HepG2 (cell line): ENCODE results near the gene RPS5. TPM values are rescaled to one million over a fixed set of nuclear protein-coding genes. Genes with fewer than 3 reads are reported as not detected.
A peak's percentile ranks its signal among the peaks of the same experiment; 100 is the strongest.

Source experiments
- CCAR2 ChIP-seq: fragments of 200-400 bp; formaldehyde crosslinking; optimal IDR thresholded peaks from 2 replicates; pipeline ENCODE3; 2018; ENCODE audit warnings: low read depth, mild to moderate bottlenecking, low read length, moderate library complexity
- CREB1 ChIP-seq, 2 experiments: fragments of 450-650 bp in 1 of 2; IDR thresholded peaks; 2 replicates each; pipeline ENCODE4 v1.6.1; 2016 to 2017; ENCODE audit warnings: control low read depth in 1 of 2, mild to moderate bottlenecking in 1 of 2, missing compliant biosample characterization in 1 of 2, missing genetic modification characterization in 1 of 2
- FOXP1 ChIP-seq, 2 experiments: fragments of 450-650 bp in 1 of 2; IDR thresholded peaks; 2 replicates each; pipeline ENCODE4 v1.6.1; 2017 to 2018; ENCODE audit warnings: antibody characterized with exemption in 1 of 2
- HNRNPLL ChIP-seq: fragments of 200-400 bp; formaldehyde crosslinking; IDR thresholded peaks from 2 replicates; pipeline ENCODE4 v1.6.1; 2017; ENCODE audit warnings: mild to moderate bottlenecking, low read depth, low read length; ENCODE audit not compliant: poor library complexity, severe bottlenecking
- MAFG ChIP-seq: sonication (generic); formaldehyde crosslinking; IDR thresholded peaks from 2 replicates; pipeline ENCODE4 v1.5.1; 2020; ENCODE audit warnings: mild to moderate bottlenecking, missing genetic modification reagents
- MIER3 ChIP-seq: IDR thresholded peaks from 2 replicates; pipeline ENCODE4 v1.6.1; 2016; ENCODE audit warnings: missing compliant biosample characterization, borderline replicate concordance
- NBN ChIP-seq: fragments of 450-650 bp; conservative IDR thresholded peaks from 2 replicates; pipeline ENCODE4 v1.6.1; 2017
- POLR2G ChIP-seq: fragments of 200-400 bp; formaldehyde crosslinking; IDR thresholded peaks from 2 replicates; pipeline ENCODE4 v1.6.1; 2018; ENCODE audit warnings: mild to moderate bottlenecking, low read depth, low read length, moderate library complexity
- RAD21 ChIP-seq: fragments of 450-650 bp; formaldehyde crosslinking; IDR thresholded peaks from 2 replicates; pipeline ENCODE4 v1.5.0; 2020; ENCODE audit warnings: mild to moderate bottlenecking
- RFX1 ChIP-seq: fragments of 450-650 bp; IDR thresholded peaks from 2 replicates; pipeline ENCODE4 v1.6.1; 2017
- SP4 ChIP-seq: sonication (generic); formaldehyde crosslinking; IDR thresholded peaks from 2 replicates; pipeline ENCODE4 v1.8.1; 2023; ENCODE audit warnings: mild to moderate bottlenecking, missing genetic modification reagents
- TGIF2 ChIP-seq: IDR thresholded peaks from 2 replicates; pipeline ENCODE4 v1.6.1; 2016; ENCODE audit warnings: control low read depth, missing compliant biosample characterization
- ZC3H4 ChIP-seq: sonication (generic); formaldehyde crosslinking; IDR thresholded peaks from 2 replicates; pipeline ENCODE4 v1.4.0; 2020; ENCODE audit warnings: missing genetic modification reagents, borderline replicate concordance
- ZNF30 ChIP-seq: sonication (generic); formaldehyde crosslinking; IDR thresholded peaks from 2 replicates; pipeline ENCODE4 v1.5.0; 2020; ENCODE audit warnings: mild to moderate bottlenecking, missing genetic modification reagents
- ZNF33B ChIP-seq: sonication (generic); formaldehyde crosslinking; IDR thresholded peaks from 2 replicates; pipeline ENCODE4 v1.5.1; 2020; ENCODE audit warnings: mild to moderate bottlenecking, missing genetic modification reagents
- ZNF790 ChIP-seq: sonication (generic); formaldehyde crosslinking; IDR thresholded peaks from 2 replicates; pipeline ENCODE4 v1.8.0; 2022; ENCODE audit warnings: missing genetic modification reagents, mild to moderate bottlenecking, borderline replicate concordance
- polyA plus RNA-seq, 8 experiments: library from polyadenylated mRNA; depleted of rRNA in 3 of 8; stranded (reverse) in 7 of 8; unstranded in 1 of 8; fragments of >200 nt; fragmentation: Illumina TruSeq in 4 of 8; extraction: Trizol in 4 of 8; gene quantifications; 2 replicates each; pipeline versions ENCODE4 v1.2.1 to v1.2.3, GENCODE V29; 2011 to 2016; ENCODE audit warnings: low read depth in 4 of 8, missing spikeins in 1 of 8, mixed read lengths in 1 of 8; ENCODE audit not compliant: insufficient read depth in 1 of 8
- total RNA-seq, 5 experiments: library from RNA; depleted of rRNA; stranded (reverse); fragments of >200 nt; fragmentation: Illumina TruSeq; extraction: Trizol; gene quantifications; 2 replicates each; pipeline ENCODE4 v1.2.3, GENCODE V29; 2016; ENCODE audit warnings: low read depth in 1 of 5
- TF ChIP-seq, protein P1 (sequence below): sonication (generic); formaldehyde crosslinking; IDR thresholded peaks from 2 replicates; pipeline ENCODE4 v1.5.1; 2020; ENCODE audit warnings: mild to moderate bottlenecking, missing genetic modification reagents, borderline replicate concordance
- TF ChIP-seq, protein P2 (sequence below): sonication (generic); formaldehyde crosslinking; IDR thresholded peaks from 2 replicates; pipeline ENCODE4 v1.5.0; 2020; ENCODE audit warnings: missing genetic modification reagents, mild to moderate bottlenecking, borderline replicate concordance
- TF ChIP-seq, protein P3 (sequence below): sonication (generic); formaldehyde crosslinking; conservative IDR thresholded peaks from 2 replicates; pipeline ENCODE4 v1.4.0; 2020; ENCODE audit warnings: missing genetic modification reagents
- TF ChIP-seq, protein P4 (sequence below): sonication (generic); formaldehyde crosslinking; IDR thresholded peaks from 2 replicates; pipeline ENCODE4 v1.8.1; 2023; ENCODE audit warnings: missing genetic modification reagents, inconsistent platforms, borderline replicate concordance

The RPS5 gene
- total and polyA plus RNA-seq, 2 of the 13 experiments (the other 11 are each of a cell fraction or from before 2014, with no cell fraction given), result 1,544 to 4,408 TPM

DNA sequence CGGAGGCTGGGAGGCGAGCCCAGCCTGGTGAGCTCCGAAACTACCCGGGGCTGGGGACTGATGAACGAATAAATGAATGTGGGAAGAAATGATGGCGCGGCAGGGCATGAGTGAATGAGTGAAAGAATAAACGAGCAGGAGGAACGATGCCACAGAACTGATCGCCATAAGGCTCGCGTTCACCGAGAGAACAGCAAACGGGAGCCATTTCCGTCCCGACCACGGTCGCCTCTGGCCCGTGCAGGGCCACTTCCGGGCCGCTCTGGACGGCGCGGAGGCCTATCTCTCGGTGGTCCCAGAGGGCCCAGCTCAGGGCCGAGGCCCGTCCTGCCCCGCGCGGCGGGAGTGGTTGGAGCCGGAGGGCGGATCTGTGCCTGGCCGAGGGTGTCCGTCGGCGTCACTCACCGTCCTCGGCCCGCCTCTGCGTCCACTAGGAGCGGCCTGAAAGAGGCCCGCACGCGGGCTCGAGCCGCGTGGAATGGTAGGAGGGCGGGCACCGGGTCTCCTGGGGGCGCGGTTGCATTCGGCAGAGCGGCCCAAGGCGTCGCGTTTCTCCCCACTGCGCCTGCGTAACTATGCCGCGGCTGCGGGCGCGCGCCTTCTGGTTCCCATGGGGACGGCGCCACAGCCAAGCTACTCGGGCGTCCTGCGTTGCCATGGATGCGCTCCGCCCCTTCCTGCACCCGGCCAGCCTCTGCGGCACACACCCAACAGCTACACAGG is 24.6 kb upstream of the RPS5 start, which contains the start of gene ZNF497 (continued):
- TF ChIP-seq, protein P1, sequence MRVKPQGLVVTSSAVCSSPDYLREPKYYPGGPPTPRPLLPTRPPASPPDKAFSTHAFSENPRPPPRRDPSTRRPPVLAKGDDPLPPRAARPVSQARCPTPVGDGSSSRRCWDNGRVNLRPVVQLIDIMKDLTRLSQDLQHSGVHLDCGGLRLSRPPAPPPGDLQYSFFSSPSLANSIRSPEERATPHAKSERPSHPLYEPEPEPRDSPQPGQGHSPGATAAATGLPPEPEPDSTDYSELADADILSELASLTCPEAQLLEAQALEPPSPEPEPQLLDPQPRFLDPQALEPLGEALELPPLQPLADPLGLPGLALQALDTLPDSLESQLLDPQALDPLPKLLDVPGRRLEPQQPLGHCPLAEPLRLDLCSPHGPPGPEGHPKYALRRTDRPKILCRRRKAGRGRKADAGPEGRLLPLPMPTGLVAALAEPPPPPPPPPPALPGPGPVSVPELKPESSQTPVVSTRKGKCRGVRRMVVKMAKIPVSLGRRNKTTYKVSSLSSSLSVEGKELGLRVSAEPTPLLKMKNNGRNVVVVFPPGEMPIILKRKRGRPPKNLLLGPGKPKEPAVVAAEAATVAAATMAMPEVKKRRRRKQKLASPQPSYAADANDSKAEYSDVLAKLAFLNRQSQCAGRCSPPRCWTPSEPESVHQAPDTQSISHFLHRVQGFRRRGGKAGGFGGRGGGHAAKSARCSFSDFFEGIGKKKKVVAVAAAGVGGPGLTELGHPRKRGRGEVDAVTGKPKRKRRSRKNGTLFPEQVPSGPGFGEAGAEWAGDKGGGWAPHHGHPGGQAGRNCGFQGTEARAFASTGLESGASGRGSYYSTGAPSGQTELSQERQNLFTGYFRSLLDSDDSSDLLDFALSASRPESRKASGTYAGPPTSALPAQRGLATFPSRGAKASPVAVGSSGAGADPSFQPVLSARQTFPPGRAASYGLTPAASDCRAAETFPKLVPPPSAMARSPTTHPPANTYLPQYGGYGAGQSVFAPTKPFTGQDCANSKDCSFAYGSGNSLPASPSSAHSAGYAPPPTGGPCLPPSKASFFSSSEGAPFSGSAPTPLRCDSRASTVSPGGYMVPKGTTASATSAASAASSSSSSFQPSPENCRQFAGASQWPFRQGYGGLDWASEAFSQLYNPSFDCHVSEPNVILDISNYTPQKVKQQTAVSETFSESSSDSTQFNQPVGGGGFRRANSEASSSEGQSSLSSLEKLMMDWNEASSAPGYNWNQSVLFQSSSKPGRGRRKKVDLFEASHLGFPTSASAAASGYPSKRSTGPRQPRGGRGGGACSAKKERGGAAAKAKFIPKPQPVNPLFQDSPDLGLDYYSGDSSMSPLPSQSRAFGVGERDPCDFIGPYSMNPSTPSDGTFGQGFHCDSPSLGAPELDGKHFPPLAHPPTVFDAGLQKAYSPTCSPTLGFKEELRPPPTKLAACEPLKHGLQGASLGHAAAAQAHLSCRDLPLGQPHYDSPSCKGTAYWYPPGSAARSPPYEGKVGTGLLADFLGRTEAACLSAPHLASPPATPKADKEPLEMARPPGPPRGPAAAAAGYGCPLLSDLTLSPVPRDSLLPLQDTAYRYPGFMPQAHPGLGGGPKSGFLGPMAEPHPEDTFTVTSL (CRISPR knock-in tag), result peak; percentile 67; the same call in 1 of the 2 replicates
- no peak for TF ChIP-seq FOXP1 (IDR thresholded peaks at IDR 0.05)
- TF ChIP-seq FOXP1 (CRISPR knock-in tag; IDR thresholded peaks at IDR 0.05), result no peak
- peak; percentile 100 for TF ChIP-seq RFX1
- no peak for TF ChIP-seq CREB1 (IDR thresholded peaks at IDR 0.05)
- TF ChIP-seq CREB1 (CRISPR knock-in tag; IDR thresholded peaks at IDR 0.05), result no peak
- TF ChIP-seq HNRNPLL, result peak; percentile 90
- TF ChIP-seq ZNF790 (CRISPR knock-in tag), result no peak
- no peak for TF ChIP-seq ZC3H4 (CRISPR knock-in tag)
- TF ChIP-seq TGIF2 (CRISPR knock-in tag), result no peak; the same call in 1 of the 2 replicates
- TF ChIP-seq, protein P2, sequence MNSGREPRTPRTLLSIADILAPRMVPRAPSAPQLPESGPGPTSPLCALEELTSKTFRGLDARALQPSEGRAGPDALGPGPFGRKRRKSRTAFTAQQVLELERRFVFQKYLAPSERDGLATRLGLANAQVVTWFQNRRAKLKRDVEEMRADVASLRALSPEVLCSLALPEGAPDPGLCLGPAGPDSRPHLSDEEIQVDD (CRISPR knock-in tag), result no peak
- 0 out of 2 replicates have a peak, but pooled peaks have one; percentile 36 for TF ChIP-seq MIER3 (CRISPR knock-in tag)
- peak; percentile 71; the same call in 1 of the 2 replicates for TF ChIP-seq SP4 (CRISPR knock-in tag)
- TF ChIP-seq POLR2G, result peak; percentile 93
- TF ChIP-seq CCAR2, result no peak
- TF ChIP-seq, protein P3, sequence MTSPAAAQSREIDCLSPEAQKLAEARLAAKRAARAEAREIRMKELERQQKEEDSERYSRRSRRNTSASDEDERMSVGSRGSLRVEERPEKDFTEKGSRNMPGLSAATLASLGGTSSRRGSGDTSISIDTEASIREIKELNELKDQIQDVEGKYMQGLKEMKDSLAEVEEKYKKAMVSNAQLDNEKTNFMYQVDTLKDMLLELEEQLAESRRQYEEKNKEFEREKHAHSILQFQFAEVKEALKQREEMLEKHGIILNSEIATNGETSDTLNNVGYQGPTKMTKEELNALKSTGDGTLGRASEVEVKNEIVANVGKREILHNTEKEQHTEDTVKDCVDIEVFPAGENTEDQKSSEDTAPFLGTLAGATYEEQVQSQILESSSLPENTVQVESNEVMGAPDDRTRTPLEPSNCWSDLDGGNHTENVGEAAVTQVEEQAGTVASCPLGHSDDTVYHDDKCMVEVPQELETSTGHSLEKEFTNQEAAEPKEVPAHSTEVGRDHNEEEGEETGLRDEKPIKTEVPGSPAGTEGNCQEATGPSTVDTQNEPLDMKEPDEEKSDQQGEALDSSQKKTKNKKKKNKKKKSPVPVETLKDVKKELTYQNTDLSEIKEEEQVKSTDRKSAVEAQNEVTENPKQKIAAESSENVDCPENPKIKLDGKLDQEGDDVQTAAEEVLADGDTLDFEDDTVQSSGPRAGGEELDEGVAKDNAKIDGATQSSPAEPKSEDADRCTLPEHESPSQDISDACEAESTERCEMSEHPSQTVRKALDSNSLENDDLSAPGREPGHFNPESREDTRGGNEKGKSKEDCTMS (CRISPR knock-in tag), result no peak
- no peak for TF ChIP-seq ZNF30 (CRISPR knock-in tag)
- TF ChIP-seq ZNF33B (CRISPR knock-in tag), result peak; percentile 8; the same call in 1 of the 2 replicates
- 0 out of 2 replicates have a peak, but pooled peaks have one; percentile 6 for TF ChIP-seq RAD21 (CRISPR knock-in tag)
- TF ChIP-seq, protein P4, sequence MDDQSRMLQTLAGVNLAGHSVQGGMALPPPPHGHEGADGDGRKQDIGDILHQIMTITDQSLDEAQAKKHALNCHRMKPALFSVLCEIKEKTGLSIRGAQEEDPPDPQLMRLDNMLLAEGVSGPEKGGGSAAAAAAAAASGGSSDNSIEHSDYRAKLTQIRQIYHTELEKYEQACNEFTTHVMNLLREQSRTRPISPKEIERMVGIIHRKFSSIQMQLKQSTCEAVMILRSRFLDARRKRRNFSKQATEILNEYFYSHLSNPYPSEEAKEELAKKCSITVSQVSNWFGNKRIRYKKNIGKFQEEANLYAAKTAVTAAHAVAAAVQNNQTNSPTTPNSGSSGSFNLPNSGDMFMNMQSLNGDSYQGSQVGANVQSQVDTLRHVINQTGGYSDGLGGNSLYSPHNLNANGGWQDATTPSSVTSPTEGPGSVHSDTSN (CRISPR knock-in tag), result 0 out of 2 replicates have a peak, but pooled peaks have one; percentile 66
- TF ChIP-seq MAFG (CRISPR knock-in tag), result no peak
- no peak for TF ChIP-seq NBN
